SKM-1 (cell line): ENCODE data around the gene MS4A4E.
"Not testable (repeated sequence)": the region's sequence is repeated elsewhere in the genome, so short reads cannot be mapped to it uniquely, and the experiment has no call there.

Experiments used
- DNase-seq: peaks from one replicate; lab custom pipeline; 2025; ENCODE audit not compliant: unreplicated experiment; lab: John Stamatoyannopoulos, UW

MS4A4E gene

GRCh38 chr11:60175860-60176275, 67.1 kb downstream of the MS4A4E start:
- DNase-seq: no peak

- no peak for DNase-seq
Measured at GRCh38 chr11:60172011-60172410, 70.9 kb downstream of the MS4A4E start.

DNA sequence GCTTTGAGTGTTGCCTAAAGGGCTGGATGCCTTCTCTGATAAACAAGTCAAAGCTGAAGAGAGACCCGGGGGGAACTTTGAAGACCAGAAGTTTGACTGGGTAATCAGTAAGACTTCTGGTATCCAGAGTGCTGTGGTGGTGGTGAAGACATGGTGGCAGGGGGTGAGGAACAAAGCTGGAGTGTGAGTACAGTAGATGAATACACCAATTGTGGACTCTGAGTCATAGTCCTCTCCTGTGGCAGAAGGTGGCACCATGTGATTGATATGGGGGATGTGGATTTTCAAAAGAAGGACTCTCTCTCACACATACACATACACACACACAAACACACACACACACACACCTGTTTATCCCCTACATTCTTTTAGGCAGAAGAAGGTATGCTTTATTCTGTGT, 72.4 kb downstream of the MS4A4E start:
- no peak for DNase-seq

- DNase-seq: peak; percentile 23
Measured at GRCh38 chr11:60169264-60169915, 73.5 kb downstream of the MS4A4E start.

- no peak for DNase-seq
Measured at GRCh38 chr11:60168306-60168705, 74.6 kb downstream of the MS4A4E start.

- no peak for DNase-seq
Measured at GRCh38 chr11:60165951-60166350, 77.0 kb downstream of the MS4A4E start.

- no peak for DNase-seq
Measured at GRCh38 chr11:60165538-60165937, 77.4 kb downstream of the MS4A4E start.

- no peak for DNase-seq
Measured at GRCh38 chr11:60164550-60165075, 78.3 kb downstream of the MS4A4E start.

DNA sequence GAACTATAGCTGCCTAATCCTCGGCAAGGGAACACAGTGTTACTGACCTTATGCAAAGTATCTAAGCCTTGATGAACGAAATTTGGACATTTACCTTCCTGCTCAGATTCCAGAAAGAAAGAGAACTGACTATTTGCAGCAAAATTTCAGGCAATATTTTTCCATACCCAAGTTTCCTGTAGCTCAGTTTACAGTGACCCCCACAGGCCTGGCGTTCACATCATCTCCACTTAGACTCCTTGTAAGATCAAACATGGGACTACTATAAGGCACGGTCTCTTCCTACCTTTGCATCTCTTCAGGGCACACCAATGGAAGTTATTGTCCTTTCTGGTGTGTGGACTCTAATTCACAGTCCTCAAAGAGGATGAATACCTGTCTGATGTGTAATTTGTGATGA, 81.2 kb downstream of the MS4A4E start:
- no peak for DNase-seq

DNA sequence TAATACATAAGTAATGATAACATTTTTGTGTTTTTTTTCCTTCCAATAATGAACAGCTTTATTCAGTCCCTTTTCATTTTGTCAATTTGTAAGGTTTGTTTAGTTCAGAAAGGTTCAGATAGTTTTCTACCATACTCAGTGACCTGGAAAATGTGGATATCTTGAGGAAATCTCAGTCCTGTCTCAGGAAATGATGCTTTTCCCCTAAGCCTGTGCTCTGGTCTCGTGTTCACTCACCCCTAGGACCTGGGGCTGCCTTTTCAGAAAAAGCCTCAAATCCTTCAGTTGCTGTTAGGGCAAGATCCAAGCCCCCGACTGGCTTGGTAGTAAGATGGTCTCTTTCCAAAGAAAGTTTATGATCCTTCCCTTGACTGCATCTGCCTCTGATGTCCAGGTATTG, 81.8 kb downstream of the MS4A4E start:
- no peak for DNase-seq

- no peak for DNase-seq
Measured at GRCh38 chr11:60159868-60160267, 83.1 kb downstream of the MS4A4E start.

DNA sequence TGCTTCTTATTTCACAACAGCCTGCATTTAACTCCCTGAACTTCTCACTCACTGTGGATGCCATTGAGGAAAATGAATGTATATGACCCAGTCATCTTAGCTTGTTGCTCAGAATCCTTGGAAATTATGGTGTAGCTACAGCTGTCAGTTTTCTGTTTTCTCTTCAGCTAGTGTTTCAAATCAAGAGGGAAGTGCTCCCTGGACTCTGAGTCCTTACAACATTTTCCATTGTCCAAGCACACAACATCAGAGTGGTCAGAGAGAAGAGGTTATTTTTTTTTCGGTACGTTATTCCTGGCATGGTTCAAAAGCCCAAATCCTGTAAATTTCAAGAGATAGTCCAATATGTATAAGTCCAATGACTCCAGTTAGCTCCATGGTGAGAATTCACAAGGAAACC, 83.7 kb downstream of the MS4A4E start:
- no peak for DNase-seq

GRCh38 chr11:60158636-60159035, 84.3 kb downstream of the MS4A4E start:
- DNase-seq: no peak

- DNase-seq: no peak
Measured at GRCh38 chr11:60155931-60156330, 87.0 kb downstream of the MS4A4E start.

GRCh38 chr11:60152727-60153126, 90.2 kb downstream of the MS4A4E start:
- DNase-seq: not testable (repeated sequence)

GRCh38 chr11:60150279-60150678, 92.7 kb downstream of the MS4A4E start:
- DNase-seq: no peak
